Pancreas (tissue), 10 donors: ENCODE data around the gene TTC13. TPM values are rescaled to one million over a fixed set of nuclear protein-coding genes. Genes with fewer than 3 reads are reported as not detected.
"Not testable (repeated sequence)": the region's sequence is repeated elsewhere in the genome, so short reads cannot be mapped to it uniquely, and the experiment has no call there.

Experiments used
- ATAC-seq, 4 donors: fragments of 200-7000 bp; cut with Tn5 transposase; one replicate each; pipeline versions ENCODE4 v1.8.0 to v1.9.1; 2020; ENCODE audit warnings: mild to moderate bottlenecking in 4 of 4, moderate library complexity in 4 of 4
- DNase-seq, 6 donors: peaks; one replicate each; pipeline ENCODE4 v3.0.0-alpha.2; 2020
- FAIRE-seq: peaks from 2 replicates; lab custom pipeline; 2012; peaks lifted over from hg19 to GRCh38; lab: Jason Lieb, UNC
- H3K27ac ChIP-seq, 4 donors: fragments of 200-600 bp; sonication (generic); 1 replicate in 3 of 4; 2 replicates in 1 of 4; pipeline versions ENCODE4 v1.5.0 to v1.8.0; 2020
- H3K27me3 ChIP-seq, 4 donors: fragments of 200-600 bp; one replicate each; pipeline ENCODE4 v1.8.0; 2021
- H3K36me3 ChIP-seq, 3 donors: fragments of 200-600 bp; sonication (generic) in 1 of 3; one replicate each; pipeline versions ENCODE4 v1.5.0 to v1.8.0; 2020 to 2021
- H3K4me1 ChIP-seq, 3 donors: fragments of 200-600 bp; one replicate each; pipeline ENCODE4 v1.8.0; 2021
- H3K4me3 ChIP-seq, 4 donors: fragments of 200-600 bp; sonication (generic) in 2 of 4; one replicate each; pipeline versions ENCODE4 v1.5.0 to v1.8.0; 2020 to 2021
- H3K9me3 ChIP-seq, 4 donors: fragments of 200-600 bp; one replicate each; pipeline ENCODE4 v1.8.0; 2021
- WGBS, 2 donors: extraction: QIAGEN DNeasy Blood & Tissue Kit; methylation state at CpG; one replicate each; pipeline ENCODE4 v1.1.7; 2013; 5-methylcytosine and 5-hydroxymethylcytosine counted together
- intact Hi-C, 3 donors: fragments of 100-400 bp; cut with DNase I; formaldehyde crosslinking; loops; one replicate each; pipeline versions ENCODE4 v1.11.1 to v1.14.2; 2022
- polyA plus RNA-seq, 2 donors: library from polyadenylated mRNA; stranded (reverse); fragments of 200-250 nt; gene quantifications; one replicate each; pipeline ENCODE4 v1.2.3, GENCODE V29; 2013
- total RNA-seq, 6 donors: library from RNA; stranded (reverse); fragmentation: NEBNext Ultra II Directional in 4 of 6; extraction: Animal tissue kit (Norgen Biotek cat#: 25700) in 4 of 6; gene quantifications; one replicate each; pipeline versions ENCODE4 v1.2.1 to v1.2.4, GENCODE V29; 2021 to 2023
- TF ChIP-seq, protein P1 (sequence below), 4 donors: fragments of 200-600 bp; sonication (generic) in 3 of 4; IDR thresholded peaks; one replicate each; pipeline versions ENCODE4 v1.5.0 to v1.8.0; 2021; ENCODE audit warnings: antibody characterized with exemption in 4 of 4
- donor health status: healthy with polysubstance abuse.
- donor health status: DM: no; HTN: no; CAD: no; lungs with moderate emphysema.
- donor health status: DM: no; HTN: no; CAD: no.
- donor health status: control.
- donor health status: control.
- donor health status: Bipolar disorder and iron deficiency.
- donor health status: DM: yes; HTN: yes; CAD: no.
- donor health status: DM: no; HTN: no; CAD: no.
- donor health status: DM: no; HTN: no; CAD: no.
- donor health status: DM: yes; HTN: yes; CAD: no.

TTC13 gene
- total and polyA plus RNA-seq, 8 donors = 5.3 to 17.0 (median 8.8) TPM

- peak in 1 of 4 donors; percentile 14 for ATAC-seq
- Histone ChIP-seq H3K4me1 (peaks cover 7 to 13% (median 10%) of the 10 kb centered on the region in 3 donors), H3K4me3 (no peak overlapping the region), H3K27me3 (no peaks in the 10 kb centered on the region), H3K36me3 (no peaks in the 10 kb centered on the region), H3K27ac (no peak overlapping the region), H3K9me3 (peaks cover 0 to 3% (median 0%) of the 10 kb centered on the region in 4 donors)
- no peak for DNase-seq
- TF ChIP-seq, protein P1, sequence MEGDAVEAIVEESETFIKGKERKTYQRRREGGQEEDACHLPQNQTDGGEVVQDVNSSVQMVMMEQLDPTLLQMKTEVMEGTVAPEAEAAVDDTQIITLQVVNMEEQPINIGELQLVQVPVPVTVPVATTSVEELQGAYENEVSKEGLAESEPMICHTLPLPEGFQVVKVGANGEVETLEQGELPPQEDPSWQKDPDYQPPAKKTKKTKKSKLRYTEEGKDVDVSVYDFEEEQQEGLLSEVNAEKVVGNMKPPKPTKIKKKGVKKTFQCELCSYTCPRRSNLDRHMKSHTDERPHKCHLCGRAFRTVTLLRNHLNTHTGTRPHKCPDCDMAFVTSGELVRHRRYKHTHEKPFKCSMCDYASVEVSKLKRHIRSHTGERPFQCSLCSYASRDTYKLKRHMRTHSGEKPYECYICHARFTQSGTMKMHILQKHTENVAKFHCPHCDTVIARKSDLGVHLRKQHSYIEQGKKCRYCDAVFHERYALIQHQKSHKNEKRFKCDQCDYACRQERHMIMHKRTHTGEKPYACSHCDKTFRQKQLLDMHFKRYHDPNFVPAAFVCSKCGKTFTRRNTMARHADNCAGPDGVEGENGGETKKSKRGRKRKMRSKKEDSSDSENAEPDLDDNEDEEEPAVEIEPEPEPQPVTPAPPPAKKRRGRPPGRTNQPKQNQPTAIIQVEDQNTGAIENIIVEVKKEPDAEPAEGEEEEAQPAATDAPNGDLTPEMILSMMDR (IDR thresholded peaks at IDR 0.05) = no peak
- 96 to 98% methylated on average over 6 of the region's 6 CpGs for WGBS, 2 donors
- intact Hi-C loops = no loop called here
- no peak for FAIRE-seq
These were observed 7.0 kb upstream of the TTC13 start for GRCh38 chr1:230985711-230986110.

DNA sequence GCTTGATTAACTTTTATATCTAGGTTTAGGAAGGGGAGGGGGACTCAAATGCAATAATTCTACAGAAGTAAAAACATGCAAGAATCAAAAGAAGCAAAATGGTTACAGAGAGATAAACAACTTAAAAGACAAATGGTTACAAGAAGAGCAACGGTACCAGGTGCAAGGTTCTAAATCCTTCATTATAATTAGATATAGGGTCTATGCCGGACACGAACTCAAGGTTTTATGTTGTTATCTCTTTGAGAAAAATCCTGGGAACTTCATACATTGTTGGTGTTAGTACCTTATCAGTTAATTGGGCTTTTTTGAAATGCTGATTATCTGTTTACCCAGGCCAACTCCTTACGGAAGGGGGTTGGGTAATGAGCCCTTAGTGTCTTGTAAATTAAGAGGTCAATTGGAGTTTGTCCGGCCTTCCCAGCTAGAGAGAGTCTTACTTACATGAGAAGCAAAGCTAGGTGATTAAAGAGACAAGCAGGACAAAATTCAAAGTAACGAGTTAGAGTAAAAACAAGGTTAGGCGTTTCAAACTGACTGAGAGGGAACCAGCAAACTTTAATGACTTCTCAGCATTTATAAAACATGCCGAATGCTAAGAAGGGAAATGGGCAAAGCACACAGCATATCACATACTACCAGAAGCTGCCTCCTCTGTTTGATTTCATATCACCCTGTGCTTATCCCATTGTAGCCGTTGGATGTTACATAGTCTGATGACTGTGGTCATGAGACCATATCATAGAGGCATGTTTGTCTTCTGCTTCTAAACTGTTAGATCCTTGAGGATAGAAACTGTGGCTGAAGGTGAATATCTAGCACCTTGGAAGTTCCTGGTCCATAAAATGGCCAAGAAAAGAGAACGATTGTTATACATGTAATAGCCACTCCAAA lies 6.2 kb upstream of the TTC13 start:
- H3K4me3 ChIP-seq, intact Hi-C loops, H3K27ac ChIP-seq, H3K9me3 ChIP-seq, H3K36me3 ChIP-seq, H3K27me3 ChIP-seq, DNase-seq, FAIRE-seq: not testable (repeated sequence)
- peaks cover 7 to 20% (median 10%) of the 10 kb centered on the region in 3 donors for H3K4me1 ChIP-seq
- peak in 1 of 4 donors; percentile 18 for ATAC-seq
- 42 to 53% methylated on average over 10 of the region's 10 CpGs for WGBS, 2 donors

- peaks cover 7 to 22% (median 10%) of the 10 kb centered on the region in 3 donors for H3K4me1 ChIP-seq
- H3K9me3 ChIP-seq = peaks cover 0 to 3% (median 0%) of the 10 kb centered on the region in 4 donors
- no peak for DNase-seq
- no peak for ATAC-seq
- TF ChIP-seq, protein P1 (IDR thresholded peaks at IDR 0.05) = no peak
- no peaks in the 10 kb centered on the region for H3K36me3 ChIP-seq
- no peak overlapping the region for H3K4me3 ChIP-seq
- intact Hi-C loops = no loop called here
- no peak for FAIRE-seq
- no peak overlapping the region for H3K27ac ChIP-seq
- H3K27me3 ChIP-seq = no peaks in the 10 kb centered on the region
- WGBS, 2 donors = 78 to 81% methylated on average over 5 of the region's 5 CpGs
These were observed 5.2 kb upstream of the TTC13 start for GRCh38 chr1:230983811-230984210.

GRCh38 chr1:230982696-230983095 lies 4.0 kb upstream of the TTC13 start:
- TF ChIP-seq, protein P1 (IDR thresholded peaks at IDR 0.05) = no peak
- H3K4me3 ChIP-seq = no peak overlapping the region
- peaks cover under 1 to 22% (median 10%) of the 10 kb centered on the region in 3 donors for H3K4me1 ChIP-seq
- DNase-seq = no peak
- FAIRE-seq = no peak
- H3K27ac ChIP-seq = no peak overlapping the region
- H3K36me3 ChIP-seq = no peaks in the 10 kb centered on the region
- no peaks in the 10 kb centered on the region for H3K27me3 ChIP-seq
- no peaks in the 10 kb centered on the region for H3K9me3 ChIP-seq
- WGBS, 2 donors = 76 to 78% methylated on average over 4 of the region's 4 CpGs
- intact Hi-C loops = no loop called here
- ATAC-seq = no peak

DNA sequence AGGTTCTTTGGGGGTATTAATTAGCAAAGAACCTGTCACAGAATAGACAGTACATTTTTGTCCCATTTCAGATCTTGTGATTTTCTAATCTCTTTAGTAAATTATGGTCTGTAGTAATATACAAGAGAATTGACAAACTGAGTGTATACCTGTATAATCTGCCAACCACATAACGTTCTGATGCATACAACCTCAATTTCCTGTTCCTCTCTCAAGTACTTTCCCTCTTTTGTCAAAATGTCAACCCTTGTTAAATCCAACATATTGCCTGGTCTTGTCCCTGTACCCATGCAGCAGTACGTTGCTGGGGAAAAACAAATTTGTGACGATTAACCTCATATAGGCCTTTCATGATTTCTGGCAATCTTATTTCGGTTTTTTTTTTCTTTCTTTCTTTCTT lies 1.3 kb upstream of the TTC13 start:
- no peak for FAIRE-seq
- TF ChIP-seq, protein P1 (IDR thresholded peaks at IDR 0.05) = no peak
- intact Hi-C loops = no loop called here
- WGBS, 2 donors = 53 to 68% methylated on average over 4 of the region's 4 CpGs
- H3K36me3 ChIP-seq = no peaks in the 10 kb centered on the region
- no peaks in the 10 kb centered on the region for H3K9me3 ChIP-seq
- no peak for DNase-seq
- peak overlapping the region in 3 of 4 donors; percentile 50 to 83 (median 65) for H3K4me3 ChIP-seq
- no peak overlapping the region for H3K27ac ChIP-seq
- H3K27me3 ChIP-seq = no peaks in the 10 kb centered on the region
- peaks cover 7 to 24% (median 10%) of the 10 kb centered on the region in 3 donors for H3K4me1 ChIP-seq
- ATAC-seq = no peak
